Muscle layer of colon (tissue), 2 donors: Measurements from ENCODE around the gene VAPB.

ENCODE experiments used
- H3K27ac ChIP-seq: one replicate; pipeline ENCODE4 v1.7.0; 2013; ENCODE audit warnings: low read depth, mild to moderate bottlenecking, low read length, moderate library complexity
- H3K27me3 ChIP-seq, 2 donors: one replicate each; pipeline ENCODE4 v1.7.0; 2013; ENCODE audit warnings: low read length in 2 of 2, mild to moderate bottlenecking in 2 of 2; ENCODE audit not compliant: insufficient read depth in 2 of 2, control insufficient read depth in 1 of 2
- H3K36me3 ChIP-seq: one replicate; pipeline ENCODE4 v1.7.0; 2013; ENCODE audit warnings: mild to moderate bottlenecking, low read length; ENCODE audit not compliant: insufficient read depth
- H3K4me1 ChIP-seq: one replicate; pipeline ENCODE4 v1.7.0; 2013; ENCODE audit warnings: mild to moderate bottlenecking, low read length; ENCODE audit not compliant: insufficient read depth
- H3K4me3 ChIP-seq, 2 donors: one replicate each; pipeline ENCODE4 v1.7.0; 2013; ENCODE audit warnings: low read length in 2 of 2, low read depth in 1 of 2, mild to moderate bottlenecking in 1 of 2, moderate library complexity in 1 of 2
- H3K9ac ChIP-seq: one replicate; pipeline ENCODE4 v1.7.0; 2013; ENCODE audit warnings: low read length
- H3K9me3 ChIP-seq: one replicate; pipeline ENCODE4 v1.7.0; 2013; ENCODE audit warnings: mild to moderate bottlenecking, low read length
- donor health status: abdominal sarcoma.
- donor health status: Adenocarcinoma of cecum.

The VAPB gene

DNA sequence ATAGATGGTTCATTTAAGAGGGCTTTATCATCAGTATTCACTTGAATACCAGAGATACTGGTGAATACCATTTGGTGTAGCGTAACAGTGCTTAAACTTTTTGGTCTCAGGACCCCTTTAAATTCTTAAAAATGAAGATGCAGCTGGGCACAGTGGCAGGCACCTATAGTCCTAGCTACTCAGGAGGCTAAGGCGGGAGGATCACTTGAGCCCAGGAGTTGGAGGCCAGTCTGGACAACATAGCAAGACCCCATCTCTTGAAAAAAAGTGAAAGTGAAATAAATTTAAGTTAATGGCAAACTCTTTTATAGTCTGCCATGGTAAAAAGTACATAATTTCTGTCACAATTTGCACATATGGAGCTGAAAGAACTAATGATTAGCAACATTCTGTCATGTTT, 39.3 kb downstream of the VAPB start:
- Histone ChIP-seq H3K4me1 (peaks cover 19% of the 10 kb centered on the region), H3K36me3 (no peaks in the 10 kb centered on the region), H3K9ac (no peak overlapping the region), H3K4me3 (no peak overlapping the region), H3K27ac (no peak overlapping the region), H3K27me3 (no peaks in the 10 kb centered on the region), H3K9me3 (no peaks in the 10 kb centered on the region)

DNA sequence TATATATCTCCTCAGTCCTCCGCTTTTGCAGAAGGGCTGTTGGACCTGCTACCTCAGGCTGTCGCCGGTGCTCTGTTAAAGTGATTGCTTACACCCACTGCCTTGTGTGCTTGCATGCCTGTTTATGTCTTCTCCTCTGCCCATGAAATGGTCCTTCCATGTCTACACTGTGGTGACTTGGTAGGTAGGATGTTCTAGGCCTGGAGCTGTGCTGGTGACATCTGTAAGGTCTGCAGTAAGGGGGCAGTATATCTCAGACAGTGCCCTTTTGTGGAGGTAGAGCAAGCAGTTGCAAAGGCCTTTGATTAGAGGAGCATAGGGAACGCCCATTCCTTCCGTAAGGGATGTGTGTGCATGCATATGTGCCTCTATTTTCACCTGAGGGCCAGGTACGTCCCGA, 40.3 kb downstream of the VAPB start:
- H3K36me3 ChIP-seq: no peaks in the 10 kb centered on the region
- H3K27ac ChIP-seq: no peak overlapping the region
- H3K9me3 ChIP-seq: no peaks in the 10 kb centered on the region
- H3K4me1 ChIP-seq: peaks cover 24% of the 10 kb centered on the region
- H3K9ac ChIP-seq: no peak overlapping the region
- no peak overlapping the region for H3K4me3 ChIP-seq
- H3K27me3 ChIP-seq: no peaks in the 10 kb centered on the region

DNA sequence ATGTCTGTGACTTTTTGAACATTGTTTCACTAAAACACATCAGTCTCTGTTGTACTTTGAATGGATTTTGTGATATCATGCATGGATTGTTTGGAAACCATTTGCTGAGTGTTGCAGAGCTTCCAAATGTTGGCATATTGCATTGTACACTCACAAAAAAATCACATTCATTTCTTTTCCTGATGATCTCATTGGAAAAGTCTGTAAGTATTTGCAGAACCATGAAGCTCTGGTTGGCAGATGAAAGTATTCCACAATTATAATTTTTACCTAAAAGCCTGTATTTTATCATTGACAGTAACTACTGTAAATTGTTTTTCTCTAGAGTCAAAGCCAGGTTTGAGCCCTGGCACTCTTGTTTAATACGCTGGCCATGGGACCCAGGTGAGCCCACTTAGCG, 42.1 kb downstream of the VAPB start:
- no peak overlapping the region for H3K4me3 ChIP-seq
- no peaks in the 10 kb centered on the region for H3K9me3 ChIP-seq
- H3K9ac ChIP-seq: no peak overlapping the region
- no peaks in the 10 kb centered on the region for H3K27me3 ChIP-seq
- no peak overlapping the region for H3K27ac ChIP-seq
- H3K4me1 ChIP-seq: peaks cover 24% of the 10 kb centered on the region
- no peaks in the 10 kb centered on the region for H3K36me3 ChIP-seq

DNA sequence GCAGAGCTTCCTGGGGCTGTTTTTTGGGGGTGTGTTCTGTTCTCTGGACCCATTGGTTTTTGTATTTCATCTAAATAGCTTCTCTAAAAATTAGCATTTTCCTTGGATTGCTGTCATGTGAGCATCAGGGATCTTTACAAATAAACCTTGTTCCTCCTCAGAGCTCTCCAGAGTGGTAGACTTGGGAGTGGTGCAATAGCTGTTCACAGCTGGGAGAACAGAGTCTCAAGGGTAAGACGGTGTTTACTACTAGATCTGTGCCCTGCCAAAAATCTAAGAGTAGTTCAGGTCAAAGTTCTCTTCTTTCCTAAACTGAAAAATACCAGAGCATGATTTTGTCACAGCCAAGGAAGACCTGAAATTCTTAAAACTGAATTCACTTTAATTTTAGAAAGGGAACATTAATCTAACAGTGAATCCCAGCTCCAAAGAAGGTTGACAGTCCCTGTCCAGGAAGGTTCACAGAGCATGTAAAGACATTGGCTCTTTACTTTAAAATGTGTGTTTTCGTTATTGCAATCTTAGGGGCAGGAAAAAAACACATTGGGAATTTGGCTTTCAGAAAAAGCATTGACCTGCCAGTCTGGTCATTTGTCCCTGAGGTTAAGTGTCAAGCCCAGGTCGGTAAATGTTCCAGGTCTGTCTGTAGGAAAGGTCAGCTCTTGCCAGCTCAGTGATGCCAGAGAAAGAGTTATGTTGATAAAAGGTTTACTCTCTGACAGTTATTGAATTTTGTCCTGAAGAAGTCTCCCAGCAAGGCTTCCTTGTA, 43.3 kb downstream of the VAPB start:
- H3K36me3 ChIP-seq: no peaks in the 10 kb centered on the region
- H3K4me1 ChIP-seq: peaks cover 24% of the 10 kb centered on the region
- H3K27ac ChIP-seq: no peak overlapping the region
- H3K9ac ChIP-seq: no peak overlapping the region
- no peak overlapping the region for H3K4me3 ChIP-seq
- no peaks in the 10 kb centered on the region for H3K9me3 ChIP-seq
- H3K27me3 ChIP-seq: no peaks in the 10 kb centered on the region

DNA sequence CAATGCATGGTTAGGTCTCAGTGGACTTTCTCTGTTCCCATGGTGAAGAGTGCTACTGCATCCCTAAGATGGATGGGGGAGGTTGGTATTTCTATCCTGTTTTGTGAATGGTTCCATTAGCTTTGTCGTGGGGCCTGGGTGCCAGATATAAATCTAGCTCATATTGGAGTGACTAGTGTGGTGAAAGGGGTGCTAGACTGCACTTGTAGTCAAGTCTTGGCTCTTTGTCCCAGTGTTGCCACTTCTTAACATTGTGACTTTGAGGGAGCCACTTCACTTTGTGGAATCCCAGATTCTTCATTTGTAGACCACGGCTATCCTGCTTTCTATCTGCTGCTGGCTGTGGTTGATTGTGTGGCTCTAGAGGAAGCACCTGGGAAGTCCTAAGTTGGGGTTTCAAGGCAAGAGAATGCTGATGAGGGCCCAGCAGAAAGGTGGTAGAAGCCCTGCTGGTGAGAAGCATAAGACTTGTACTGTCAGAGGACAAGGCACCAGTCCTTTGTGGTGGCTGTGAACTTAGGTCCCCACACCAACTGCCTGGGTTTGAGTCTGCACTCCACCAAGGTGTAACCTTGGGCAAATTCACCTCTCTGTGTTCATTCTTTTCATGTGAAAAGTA, 44.1 kb downstream of the VAPB start:
- H3K27me3 ChIP-seq: no peaks in the 10 kb centered on the region
- H3K36me3 ChIP-seq: no peaks in the 10 kb centered on the region
- H3K4me1 ChIP-seq: peaks cover 24% of the 10 kb centered on the region
- no peaks in the 10 kb centered on the region for H3K9me3 ChIP-seq
- H3K27ac ChIP-seq: no peak overlapping the region
- H3K4me3 ChIP-seq: no peak overlapping the region
- no peak overlapping the region for H3K9ac ChIP-seq

DNA sequence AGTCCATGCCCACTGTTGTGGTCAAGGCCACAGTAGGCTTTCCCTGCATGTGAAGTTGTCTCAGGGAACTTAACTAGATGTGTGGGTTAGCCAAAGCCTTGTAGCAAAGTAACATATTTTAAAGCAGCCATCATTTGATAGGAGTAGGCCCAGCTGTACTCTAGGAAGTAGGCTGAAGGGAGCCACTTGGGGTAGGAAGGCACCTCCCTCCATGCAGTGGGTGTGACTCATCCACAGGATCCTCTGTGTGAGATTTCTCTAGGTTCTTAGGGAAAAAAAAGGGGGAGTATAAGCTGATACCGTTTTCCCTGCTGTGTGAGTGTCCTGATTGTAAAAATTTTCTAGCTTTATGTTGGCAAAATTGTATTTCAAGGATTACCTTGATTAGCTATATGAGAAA, 44.7 kb downstream of the VAPB start:
- H3K36me3 ChIP-seq: no peaks in the 10 kb centered on the region
- H3K9ac ChIP-seq: no peak overlapping the region
- H3K27me3 ChIP-seq: no peaks in the 10 kb centered on the region
- H3K4me3 ChIP-seq: no peak overlapping the region
- H3K9me3 ChIP-seq: no peaks in the 10 kb centered on the region
- no peak overlapping the region for H3K27ac ChIP-seq
- peaks cover 24% of the 10 kb centered on the region for H3K4me1 ChIP-seq

DNA sequence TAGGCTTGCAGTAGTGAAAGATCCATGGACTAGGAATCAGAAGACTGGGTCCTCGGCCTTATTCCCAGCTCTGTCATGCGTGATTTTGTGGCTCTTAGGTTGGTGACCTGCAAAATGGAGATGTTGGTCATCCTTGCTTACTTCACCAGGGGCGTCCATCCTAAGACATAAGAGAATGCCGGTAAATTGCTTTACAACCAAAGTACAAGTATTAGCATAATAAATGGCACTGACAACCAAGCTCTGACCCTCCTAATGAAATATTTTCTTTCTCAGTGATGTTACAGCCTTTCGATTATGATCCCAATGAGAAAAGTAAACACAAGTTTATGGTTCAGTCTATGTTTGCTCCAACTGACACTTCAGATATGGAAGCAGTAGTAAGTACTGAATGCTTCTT, 45.3 kb downstream of the VAPB start:
- Histone ChIP-seq H3K9me3 (no peaks in the 10 kb centered on the region), H3K27ac (no peak overlapping the region), H3K4me3 (no peak overlapping the region), H3K36me3 (peaks cover 3% of the 10 kb centered on the region), H3K9ac (no peak overlapping the region), H3K4me1 (peaks cover 24% of the 10 kb centered on the region), H3K27me3 (no peaks in the 10 kb centered on the region)

DNA sequence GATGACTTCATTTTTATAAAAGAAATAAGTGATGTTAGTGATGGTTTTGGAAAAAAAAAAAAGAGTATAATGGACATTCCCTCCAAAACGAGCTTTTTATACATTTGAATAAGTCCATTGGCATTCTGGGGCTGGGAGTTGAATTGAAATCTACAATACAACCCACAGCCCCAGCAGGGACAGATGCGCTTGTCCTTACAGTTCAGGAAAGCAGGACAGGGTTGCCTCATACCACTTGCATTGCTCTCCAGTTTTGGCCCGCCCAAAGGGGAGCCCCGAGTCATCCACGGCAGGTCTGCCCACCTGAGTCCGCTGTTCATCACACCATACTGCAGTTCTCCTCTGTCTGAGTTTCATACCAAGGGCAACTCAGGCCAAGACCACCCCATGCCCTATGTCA, 46.2 kb downstream of the VAPB start:
- Histone ChIP-seq H3K9me3 (no peaks in the 10 kb centered on the region), H3K27ac (no peak overlapping the region), H3K4me3 (no peak overlapping the region), H3K9ac (no peak overlapping the region), H3K27me3 (no peaks in the 10 kb centered on the region), H3K4me1 (peaks cover 33% of the 10 kb centered on the region), H3K36me3 (peaks cover 3% of the 10 kb centered on the region)

DNA sequence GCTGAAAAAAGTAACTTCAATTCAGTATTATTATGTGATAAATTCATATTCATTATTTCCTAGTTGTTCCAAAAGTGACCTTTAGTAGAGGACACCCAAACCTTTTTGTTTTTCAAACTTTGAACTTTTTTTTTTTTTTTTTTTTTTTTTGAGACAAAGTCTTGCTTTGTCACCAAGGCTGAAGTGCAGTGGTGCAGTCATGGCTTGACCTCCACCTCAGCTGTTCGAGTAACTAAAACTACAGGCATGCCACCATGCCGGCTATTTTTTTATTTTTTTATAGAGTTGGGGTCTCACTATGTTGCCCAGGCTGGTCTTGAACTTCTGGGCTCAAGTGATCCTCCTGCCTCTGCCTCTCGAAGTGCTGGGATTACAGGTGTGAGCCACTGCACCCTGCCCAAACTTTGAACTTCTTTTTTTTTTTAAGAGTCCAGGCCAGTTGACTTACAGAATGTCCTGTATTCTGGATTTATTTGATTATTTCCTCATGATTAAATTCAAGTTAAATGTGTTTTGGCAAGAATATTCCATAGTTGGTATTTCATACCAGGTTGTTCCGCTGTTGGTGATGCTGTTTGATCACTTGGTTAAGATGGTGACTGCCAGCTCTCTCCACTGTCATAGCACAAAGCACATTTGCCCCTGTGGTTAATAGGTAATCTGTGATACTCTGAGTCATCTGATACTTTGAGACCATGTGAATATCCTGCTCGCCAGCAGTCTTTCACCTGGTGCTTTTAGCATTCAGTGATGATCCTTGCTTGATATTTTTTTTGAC, 48.0 kb downstream of the VAPB start:
- Histone ChIP-seq H3K4me3 (no peak overlapping the region), H3K9ac (no peak overlapping the region), H3K36me3 (peaks cover 8% of the 10 kb centered on the region), H3K27me3 (no peaks in the 10 kb centered on the region), H3K27ac (no peak overlapping the region), H3K4me1 (peaks cover 29% of the 10 kb centered on the region), H3K9me3 (no peaks in the 10 kb centered on the region)

DNA sequence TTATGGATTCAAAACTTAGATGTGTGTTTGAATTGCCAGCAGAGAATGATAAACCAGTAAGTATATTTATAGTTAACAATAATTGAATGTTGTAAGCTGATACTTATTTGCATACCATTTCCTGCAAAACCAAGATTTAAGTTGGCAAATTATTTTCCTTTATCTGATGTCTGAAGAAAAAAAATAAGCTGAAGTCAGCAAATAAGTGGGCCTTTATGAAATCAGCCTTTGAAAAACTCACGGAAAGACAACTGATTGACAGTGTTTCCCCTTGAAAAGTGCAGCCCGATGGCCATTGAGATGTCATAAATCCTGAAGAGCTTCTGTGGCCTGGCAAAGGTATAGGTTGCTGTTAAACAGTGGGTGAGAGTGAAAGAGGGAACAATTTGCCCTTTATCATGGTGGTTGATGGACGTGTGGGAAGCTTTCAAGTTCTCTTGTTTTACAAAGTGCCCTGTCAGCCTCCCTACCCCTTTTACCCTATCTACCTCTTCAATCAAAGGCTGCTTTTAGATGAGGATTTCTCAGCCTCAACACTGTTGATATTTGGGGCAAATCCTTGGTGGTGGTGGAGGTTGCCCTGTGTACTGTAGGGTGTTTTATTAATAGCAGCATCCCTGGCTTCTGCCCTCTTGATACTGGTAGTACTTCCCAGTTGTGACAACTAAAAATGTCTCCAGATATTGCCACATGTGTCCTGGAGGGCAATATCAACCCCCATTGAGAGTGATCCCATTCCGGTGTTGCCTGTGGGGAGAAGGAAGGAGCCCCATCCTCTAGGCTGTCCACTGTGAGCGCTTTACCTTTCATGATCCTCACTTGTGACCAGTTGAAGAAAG, 50.2 kb downstream of the VAPB start:
- peaks cover 15% of the 10 kb centered on the region for H3K36me3 ChIP-seq
- H3K27me3 ChIP-seq: no peaks in the 10 kb centered on the region
- no peak overlapping the region for H3K4me3 ChIP-seq
- H3K4me1 ChIP-seq: peaks cover 12% of the 10 kb centered on the region
- H3K27ac ChIP-seq: no peak overlapping the region
- H3K9me3 ChIP-seq: no peaks in the 10 kb centered on the region
- H3K9ac ChIP-seq: no peak overlapping the region
